ENCODE data around the gene SNX13.

Gene SNX13

GRCh38 chr7:17771901-17772408, 168.3 kb downstream of the SNX13 start:
- no peak for TF ChIP-seq ZNF384 (IDR thresholded peaks at IDR 0.05)
- TF ChIP-seq BHLHE40 (IDR thresholded peaks at IDR 0.05; ENCODE audit: borderline replicate concordance), result no peak
- no peak for TF ChIP-seq CTBP1 (IDR thresholded peaks at IDR 0.05; ENCODE audit: borderline replicate concordance)
- no peak for TF ChIP-seq ELF4 (IDR thresholded peaks at IDR 0.05)
- no peak for TF ChIP-seq FOXA1 (IDR thresholded peaks at IDR 0.05)
- no peak for TF ChIP-seq ARNT (IDR thresholded peaks at IDR 0.05)
- no peak for TF ChIP-seq LEF1 (IDR thresholded peaks at IDR 0.05; ENCODE audit: borderline replicate concordance)
- TF ChIP-seq TARDBP (IDR thresholded peaks at IDR 0.05), result no peak
- TF ChIP-seq FOXM1 (IDR thresholded peaks at IDR 0.05; ENCODE audit: borderline replicate concordance), result no peak
- TF ChIP-seq HDGF (IDR thresholded peaks at IDR 0.05; ENCODE audit: borderline replicate concordance), result no peak
- TF ChIP-seq SUZ12 (IDR thresholded peaks at IDR 0.05), result no peak
- TF ChIP-seq SP1 (IDR thresholded peaks at IDR 0.05), result no peak
- TF ChIP-seq FOXK2 (IDR thresholded peaks at IDR 0.05), result no peak
- TF ChIP-seq L3MBTL2 (conservative IDR thresholded peaks at IDR 0.05), result no peak
- TF ChIP-seq NFRKB (IDR thresholded peaks at IDR 0.05), result no peak
- TF ChIP-seq PKNOX1 (IDR thresholded peaks at IDR 0.05), result no peak
- DNase-seq (ENCODE audit: extremely low spot score), result no peak
- CTCF ChIA-PET, result no interaction called here
- POLR2A ChIA-PET, result no interaction called here

- POLR2A ChIA-PET, result no interaction called here
- no peak for DNase-seq (ENCODE audit: extremely low spot score)
- CTCF ChIA-PET, result interaction anchor here (0.6 to 2.2 kb wide), 15 partner anchors 12 to 854 kb away, joined by 3 to 14 read pairs (median 3); no protein-coding TSS in a partner anchor
- TF ChIP-seq FOXA1 (IDR thresholded peaks at IDR 0.05) (no peak), NFRKB (IDR thresholded peaks at IDR 0.05) (no peak), TARDBP (IDR thresholded peaks at IDR 0.05) (no peak), ELF4 (IDR thresholded peaks at IDR 0.05) (no peak), SUZ12 (IDR thresholded peaks at IDR 0.05) (no peak), CTBP1 (IDR thresholded peaks at IDR 0.05; ENCODE audit: borderline replicate concordance) (no peak), FOXK2 (IDR thresholded peaks at IDR 0.05) (no peak), L3MBTL2 (conservative IDR thresholded peaks at IDR 0.05) (no peak)
Observed at GRCh38 chr7:17770710-17771375, 169.5 kb downstream of the SNX13 start.

GRCh38 chr7:17769918-17770317, 170.4 kb downstream of the SNX13 start:
- peak; percentile 53 for DNase-seq (ENCODE audit: extremely low spot score)
- TF ChIP-seq PKNOX1 (IDR thresholded peaks at IDR 0.05) (peak; percentile 61), HDGF (IDR thresholded peaks at IDR 0.05; ENCODE audit: borderline replicate concordance) (no peak), FOXK2 (IDR thresholded peaks at IDR 0.05) (no peak)
- CTCF ChIA-PET, result interaction anchor here (0.6 to 2.2 kb wide), 16 partner anchors 13 to 855 kb away, joined by 3 to 14 read pairs (median 3); no protein-coding TSS in a partner anchor
- POLR2A ChIA-PET, result no interaction called here

- DNase-seq (ENCODE audit: extremely low spot score), result no peak
- TF ChIP-seq TARDBP (IDR thresholded peaks at IDR 0.05) (no peak), SUZ12 (IDR thresholded peaks at IDR 0.05) (no peak), ARNT (IDR thresholded peaks at IDR 0.05) (no peak), FOXK2 (IDR thresholded peaks at IDR 0.05) (no peak), ZNF384 (IDR thresholded peaks at IDR 0.05) (no peak), ELF4 (IDR thresholded peaks at IDR 0.05) (no peak), BHLHE40 (IDR thresholded peaks at IDR 0.05; ENCODE audit: borderline replicate concordance) (no peak), FOXM1 (IDR thresholded peaks at IDR 0.05; ENCODE audit: borderline replicate concordance) (no peak), FOXA1 (IDR thresholded peaks at IDR 0.05) (no peak), SP1 (IDR thresholded peaks at IDR 0.05) (no peak)
- CTCF ChIA-PET, result interaction anchor here (0.6 kb wide), 1 partner anchor 877 kb away, joined by 3 read pairs; no protein-coding TSS in a partner anchor
- POLR2A ChIA-PET, result no interaction called here
Observed at GRCh38 chr7:17758008-17758407, 182.3 kb downstream of the SNX13 start.

- CTCF ChIA-PET, result no interaction called here
- POLR2A ChIA-PET, result no interaction called here
- TF ChIP-seq BHLHE40 (IDR thresholded peaks at IDR 0.05; ENCODE audit: borderline replicate concordance) (no peak), L3MBTL2 (conservative IDR thresholded peaks at IDR 0.05) (no peak), TARDBP (IDR thresholded peaks at IDR 0.05) (no peak)
- no peak for DNase-seq (ENCODE audit: extremely low spot score)
Observed at GRCh38 chr7:17746020-17746530, 194.2 kb downstream of the SNX13 start.

GRCh38 chr7:17745610-17746009, 194.7 kb downstream of the SNX13 start:
- ChIA-PET CTCF (no interaction called here), POLR2A (no interaction called here)
- TF ChIP-seq HDGF (IDR thresholded peaks at IDR 0.05; ENCODE audit: borderline replicate concordance) (no peak), TARDBP (IDR thresholded peaks at IDR 0.05) (no peak), BHLHE40 (IDR thresholded peaks at IDR 0.05; ENCODE audit: borderline replicate concordance) (no peak), SP1 (IDR thresholded peaks at IDR 0.05) (no peak), L3MBTL2 (conservative IDR thresholded peaks at IDR 0.05) (no peak), ARNT (IDR thresholded peaks at IDR 0.05) (no peak), FOXA1 (IDR thresholded peaks at IDR 0.05) (no peak), LEF1 (IDR thresholded peaks at IDR 0.05; ENCODE audit: borderline replicate concordance) (no peak), CTBP1 (IDR thresholded peaks at IDR 0.05; ENCODE audit: borderline replicate concordance) (no peak), FOXK2 (IDR thresholded peaks at IDR 0.05) (no peak), NFRKB (IDR thresholded peaks at IDR 0.05) (no peak)
- DNase-seq (ENCODE audit: extremely low spot score), result no peak

GRCh38 chr7:17743316-17743715, 197.0 kb downstream of the SNX13 start:
- DNase-seq (ENCODE audit: extremely low spot score), result no peak
- no peak for TF ChIP-seq ELF4 (IDR thresholded peaks at IDR 0.05)
- TF ChIP-seq SP1 (IDR thresholded peaks at IDR 0.05), result no peak
- no peak for TF ChIP-seq LEF1 (IDR thresholded peaks at IDR 0.05; ENCODE audit: borderline replicate concordance)
- no peak for TF ChIP-seq SUZ12 (IDR thresholded peaks at IDR 0.05)
- no peak for TF ChIP-seq FOXK2 (IDR thresholded peaks at IDR 0.05)
- no peak for TF ChIP-seq BHLHE40 (IDR thresholded peaks at IDR 0.05; ENCODE audit: borderline replicate concordance)
- TF ChIP-seq FOXM1 (IDR thresholded peaks at IDR 0.05; ENCODE audit: borderline replicate concordance), result no peak
- no peak for TF ChIP-seq ZNF384 (IDR thresholded peaks at IDR 0.05)
- TF ChIP-seq PKNOX1 (IDR thresholded peaks at IDR 0.05), result no peak
- no peak for TF ChIP-seq FOXA1 (IDR thresholded peaks at IDR 0.05)
- POLR2A ChIA-PET, result no interaction called here
- CTCF ChIA-PET, result interaction anchor here (0.7 kb wide), 1 partner anchor 289 kb away, joined by 8 read pairs; no protein-coding TSS in a partner anchor
